ENCODE results near the gene OPN1MW. TPM values are rescaled to one million over a fixed set of nuclear protein-coding genes. Genes with fewer than 3 reads are reported as not detected.
"Not testable (repeated sequence)": the region's sequence is repeated elsewhere in the genome, so short reads cannot be mapped to it uniquely, and the experiment has no call there.

OPN1MW gene
- total and polyA plus RNA-seq, 2 of the 8 experiments (the other 6 are each of a cell fraction or from before 2014, with no cell fraction given), result not detected

GRCh38 chrX:154233620-154234019, 51.2 kb downstream of the OPN1MW start:
- H2BK20ac ChIP-seq (ENCODE audit: low read length); H3K4me3 ChIP-seq (ENCODE audit: extremely low read depth in 1 of 4, insufficient read depth in 2 of 4, low read depth in 3 of 4, low read length in 4 of 4); H3K4ac ChIP-seq (replicated peaks; ENCODE audit: insufficient read length, low read depth, low read length); H3K4me2 ChIP-seq (ENCODE audit: insufficient read depth in 1 of 2, low read depth in 2 of 2, low read length in 2 of 2); FAIRE-seq; H4K91ac ChIP-seq (replicated peaks; ENCODE audit: insufficient read length, low read length); H4K20me1 ChIP-seq (replicated peaks in 1 of 2; ENCODE audit: control insufficient read depth in 1 of 2, insufficient read depth in 2 of 2, low read length in 2 of 2); H3K79me2 ChIP-seq (ENCODE audit: control insufficient read depth in 1 of 2, insufficient read depth in 2 of 2, low read length in 2 of 2); H3K23me2 ChIP-seq (ENCODE audit: low read depth, low read length); H3K18ac ChIP-seq (ENCODE audit: extremely low read depth, low read length); H3K9me3 ChIP-seq (ENCODE audit: insufficient read depth in 2 of 2, low read depth in 1 of 2, low read length in 1 of 2); H2AFZ ChIP-seq (ENCODE audit: low read length); POLR2A ChIA-PET (ENCODE audit: partially characterized antibody); H3K9ac ChIP-seq (replicated peaks in 1 of 4; ENCODE audit: extremely low read depth in 1 of 4, low read depth in 3 of 4, low read length in 3 of 4); H3K36me3 ChIP-seq (ENCODE audit: control insufficient read depth in 2 of 4, insufficient read depth in 4 of 4, low read length in 3 of 4); H4K5ac ChIP-seq (ENCODE audit: insufficient read length, low read depth, low read length); DNase-seq (ENCODE audit: low read depth in 1 of 2, low spot score in 2 of 2); H2BK120ac ChIP-seq (replicated peaks; ENCODE audit: low read depth, low read length); H3K14ac ChIP-seq (ENCODE audit: insufficient read length); H3K27ac ChIP-seq (ENCODE audit: low read depth, low read length); H2BK15ac ChIP-seq (ENCODE audit: low read length); H3K56ac ChIP-seq (replicated peaks; ENCODE audit: insufficient read length, low read depth, low read length); H2AK5ac ChIP-seq (ENCODE audit: low read depth, low read length); H3K4me1 ChIP-seq (replicated peaks in 1 of 4; ENCODE audit: control insufficient read depth in 3 of 4, insufficient read depth in 4 of 4, low read length in 3 of 4); H3K27me3 ChIP-seq (replicated peaks in 1 of 4; ENCODE audit: control insufficient read depth in 3 of 4, extremely low read depth in 1 of 4, insufficient read depth in 3 of 4, low read length in 3 of 4); H3K79me1 ChIP-seq (ENCODE audit: low read depth, low read length); H2BK12ac ChIP-seq (ENCODE audit: low read depth, low read length); CTCF ChIA-PET (ENCODE audit: partially characterized antibody); H2BK5ac ChIP-seq (ENCODE audit: low read depth, low read length); H4K8ac ChIP-seq (ENCODE audit: extremely low read depth, insufficient read depth, low read length); H3K23ac ChIP-seq (ENCODE audit: insufficient read length): not testable (repeated sequence)
- no CpG with 5 or more reads among the region's 16 CpGs for WGBS, 2 experiments (ENCODE audit: extremely low coverage in 1 of 2, insufficient coverage in 1 of 2, insufficient read length in 1 of 2, insufficient replicate concordance in 2 of 2, low coverage in 1 of 2, low lambda C conversion rate in 2 of 2, missing lambda C conversion rate in 1 of 2)

- H3K79me1 ChIP-seq (ENCODE audit: low read depth, low read length); H2BK120ac ChIP-seq (replicated peaks; ENCODE audit: low read depth, low read length); H2BK12ac ChIP-seq (ENCODE audit: low read depth, low read length); DNase-seq (ENCODE audit: low read depth in 1 of 2, low spot score in 2 of 2); H2BK5ac ChIP-seq (ENCODE audit: low read depth, low read length); H3K9me3 ChIP-seq (ENCODE audit: insufficient read depth in 2 of 2, low read depth in 1 of 2, low read length in 1 of 2); H2AFZ ChIP-seq (ENCODE audit: low read length); H3K4ac ChIP-seq (replicated peaks; ENCODE audit: insufficient read length, low read depth, low read length); H2AK5ac ChIP-seq (ENCODE audit: low read depth, low read length); H3K4me3 ChIP-seq (ENCODE audit: extremely low read depth in 1 of 4, insufficient read depth in 2 of 4, low read depth in 3 of 4, low read length in 4 of 4); H3K23me2 ChIP-seq (ENCODE audit: low read depth, low read length); H2BK20ac ChIP-seq (ENCODE audit: low read length); H3K4me1 ChIP-seq (replicated peaks in 1 of 4; ENCODE audit: control insufficient read depth in 3 of 4, insufficient read depth in 4 of 4, low read length in 3 of 4); H3K36me3 ChIP-seq (ENCODE audit: control insufficient read depth in 2 of 4, insufficient read depth in 4 of 4, low read length in 3 of 4); POLR2A ChIA-PET (ENCODE audit: partially characterized antibody); H3K14ac ChIP-seq (ENCODE audit: insufficient read length); H4K5ac ChIP-seq (ENCODE audit: insufficient read length, low read depth, low read length); H3K27me3 ChIP-seq (replicated peaks in 1 of 4; ENCODE audit: control insufficient read depth in 3 of 4, extremely low read depth in 1 of 4, insufficient read depth in 3 of 4, low read length in 3 of 4); H3K4me2 ChIP-seq (ENCODE audit: insufficient read depth in 1 of 2, low read depth in 2 of 2, low read length in 2 of 2); H3K23ac ChIP-seq (ENCODE audit: insufficient read length); H4K91ac ChIP-seq (replicated peaks; ENCODE audit: insufficient read length, low read length); H3K56ac ChIP-seq (replicated peaks; ENCODE audit: insufficient read length, low read depth, low read length); H4K8ac ChIP-seq (ENCODE audit: extremely low read depth, insufficient read depth, low read length); H3K18ac ChIP-seq (ENCODE audit: extremely low read depth, low read length); H3K9ac ChIP-seq (replicated peaks in 1 of 4; ENCODE audit: extremely low read depth in 1 of 4, low read depth in 3 of 4, low read length in 3 of 4); H3K79me2 ChIP-seq (ENCODE audit: control insufficient read depth in 1 of 2, insufficient read depth in 2 of 2, low read length in 2 of 2); H3K27ac ChIP-seq (ENCODE audit: low read depth, low read length); H2BK15ac ChIP-seq (ENCODE audit: low read length); FAIRE-seq; H4K20me1 ChIP-seq (replicated peaks in 1 of 2; ENCODE audit: control insufficient read depth in 1 of 2, insufficient read depth in 2 of 2, low read length in 2 of 2): not testable (repeated sequence)
- CTCF ChIA-PET (ENCODE audit: partially characterized antibody), result interaction anchor here (0.6 kb wide), 1 partner anchor 139 kb away, joined by 3 read pairs; no protein-coding TSS in a partner anchor
- WGBS, 2 experiments (ENCODE audit: extremely low coverage in 1 of 2, insufficient coverage in 1 of 2, insufficient read length in 1 of 2, insufficient replicate concordance in 2 of 2, low coverage in 1 of 2, low lambda C conversion rate in 2 of 2, missing lambda C conversion rate in 1 of 2), result 78% methylated on average over 3 of the region's 11 CpGs; no CpG with 5 or more reads in 1 of the 2 experiments
These were observed 56.7 kb downstream of the OPN1MW start for GRCh38 chrX:154238939-154239559.

Data from H1 (cell line).